Large intestine (tissue), 3 donors: ENCODE results near the gene KAZN. TPM values are rescaled to one million over a fixed set of nuclear protein-coding genes. Genes with fewer than 3 reads are reported as not detected.

Source experiments
- DNase-seq, 2 donors: peaks; one replicate each; pipeline versions ENCODE4 v3.0.0 to v3.0.0-alpha.2; 2013
- H3K27ac ChIP-seq: one replicate; pipeline ENCODE4 v1.5.1; 2013; ENCODE audit warnings: low read length
- H3K27me3 ChIP-seq: 2 replicates; pipeline ENCODE4 v1.6.1; 2013; ENCODE audit warnings: low read length; ENCODE audit not compliant: control insufficient read depth, insufficient read depth
- H3K36me3 ChIP-seq: 2 replicates; pipeline ENCODE4 v1.6.1; 2013; ENCODE audit warnings: low read length; ENCODE audit not compliant: control insufficient read depth, insufficient read depth
- H3K4me1 ChIP-seq: one replicate; pipeline ENCODE4 v1.6.1; 2013; ENCODE audit warnings: low read length; ENCODE audit not compliant: control insufficient read depth, insufficient read depth
- H3K4me3 ChIP-seq: one replicate; pipeline ENCODE4 v1.5.1; 2013; ENCODE audit warnings: low read length
- H3K9me3 ChIP-seq: one replicate; pipeline ENCODE4 v1.6.1; 2013; ENCODE audit warnings: mild to moderate bottlenecking, low read depth, low read length, moderate library complexity; ENCODE audit not compliant: control insufficient read depth
- WGBS: methylation state at CpG from one replicate; pipeline ENCODE4 v1.1.5; 2013; ENCODE audit warnings: low lambda C conversion rate; ENCODE audit not compliant: insufficient coverage; 5-methylcytosine and 5-hydroxymethylcytosine counted together
- polyA plus RNA-seq: library from polyadenylated mRNA; unstranded; fragments of 120-200 nt; gene quantifications from one replicate; pipeline ENCODE4 v1.2.1, GENCODE V29; 2013

The KAZN gene
- polyA plus RNA-seq, 1 donor = 30.4 TPM

DNA sequence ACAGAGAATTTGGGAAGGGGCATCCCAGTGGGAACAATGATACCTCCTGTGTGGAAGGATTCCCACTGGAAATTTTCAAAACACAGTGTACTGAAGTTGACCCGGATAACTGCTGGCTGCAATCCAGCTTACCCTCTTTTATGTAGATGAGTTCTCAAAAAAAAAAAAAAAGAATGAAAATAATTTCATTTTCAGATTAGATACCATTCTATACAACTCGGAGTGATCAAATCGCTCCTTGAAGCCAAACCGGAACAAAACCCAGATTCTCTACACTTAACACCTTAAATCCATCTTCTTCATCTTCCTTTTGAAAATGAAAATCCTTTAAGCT, 69.1 kb downstream of the KAZN start:
- H3K9me3 ChIP-seq = no peaks in the 10 kb centered on the region
- WGBS = 82% methylated on average over 4 of the region's 4 CpGs
- no peaks in the 10 kb centered on the region for H3K4me1 ChIP-seq
- no peak overlapping the region for H3K4me3 ChIP-seq
- H3K36me3 ChIP-seq = no peaks in the 10 kb centered on the region
- no peak for DNase-seq
- no peak overlapping the region for H3K27ac ChIP-seq
- no peaks in the 10 kb centered on the region for H3K27me3 ChIP-seq

DNA sequence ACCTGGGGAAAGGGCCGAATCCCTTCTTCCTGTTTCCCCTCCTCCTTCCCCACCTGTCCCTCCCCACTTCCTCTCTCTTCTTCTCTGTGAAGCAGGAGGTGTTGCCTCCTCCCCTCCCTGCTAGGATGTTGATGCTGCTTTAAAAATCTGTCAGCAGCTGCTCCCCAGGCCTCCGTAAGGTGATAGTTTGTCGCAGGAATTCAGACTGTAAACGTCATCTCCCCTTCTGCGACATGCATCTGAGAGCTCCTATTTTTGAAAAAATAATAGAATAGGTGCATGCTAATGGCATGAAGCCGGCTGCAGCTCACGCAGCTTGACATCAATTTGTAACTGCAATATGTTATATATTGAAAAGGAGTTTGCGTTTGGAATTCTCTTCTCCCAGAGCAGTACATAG, 70.1 kb downstream of the KAZN start:
- H3K9me3 ChIP-seq = no peaks in the 10 kb centered on the region
- 73% methylated on average over 2 of the region's 8 CpGs for WGBS
- H3K27me3 ChIP-seq = no peaks in the 10 kb centered on the region
- H3K4me3 ChIP-seq = no peak overlapping the region
- no peaks in the 10 kb centered on the region for H3K36me3 ChIP-seq
- no peak overlapping the region for H3K27ac ChIP-seq
- no peak for DNase-seq
- H3K4me1 ChIP-seq = no peaks in the 10 kb centered on the region

DNA sequence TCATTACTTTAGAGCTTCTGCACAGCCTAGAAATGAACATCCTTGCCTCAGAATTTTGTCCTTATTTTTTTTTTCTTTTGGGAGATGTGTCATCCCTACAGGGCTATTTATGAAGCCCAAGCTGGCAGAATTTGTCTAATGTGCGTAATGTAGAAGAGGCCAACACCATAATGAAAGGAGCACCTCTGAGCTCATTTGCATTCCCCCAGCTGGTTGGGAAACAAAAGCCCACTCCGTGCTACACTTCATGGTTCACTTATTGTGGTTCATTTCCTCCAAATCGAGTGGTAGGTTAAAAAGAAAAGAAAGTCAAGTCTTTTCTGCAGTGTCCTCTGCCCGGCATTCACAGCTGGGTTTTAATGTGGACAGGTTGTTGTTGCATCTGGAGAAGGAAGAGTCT, 73.5 kb downstream of the KAZN start:
- no peak for DNase-seq
- no CpG with 5 or more reads among the region's 4 CpGs for WGBS
- Histone ChIP-seq H3K4me1 (no peaks in the 10 kb centered on the region), H3K27me3 (no peaks in the 10 kb centered on the region), H3K9me3 (no peaks in the 10 kb centered on the region), H3K4me3 (no peak overlapping the region), H3K27ac (no peak overlapping the region), H3K36me3 (no peaks in the 10 kb centered on the region)

DNA sequence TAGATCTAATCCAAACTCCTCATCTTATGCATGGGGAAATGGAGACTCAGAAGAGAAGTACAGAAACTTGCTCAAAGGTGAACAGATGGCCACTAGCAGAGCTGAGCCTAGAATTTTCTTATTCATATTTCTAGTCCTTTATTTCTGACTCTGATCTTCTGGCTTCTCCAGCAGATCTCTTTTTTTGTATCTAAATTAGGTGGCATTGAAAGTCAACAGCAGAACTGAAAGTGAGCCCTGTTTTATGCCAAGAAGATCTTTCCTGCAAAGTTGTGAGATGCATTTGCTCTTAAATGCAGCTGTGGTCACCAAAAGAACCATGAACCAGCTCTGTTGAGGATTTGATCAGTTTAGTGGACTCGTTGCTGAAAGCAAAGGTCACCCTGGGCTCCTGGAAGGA, 75.5 kb downstream of the KAZN start:
- no peaks in the 10 kb centered on the region for H3K27me3 ChIP-seq
- DNase-seq = no peak
- H3K4me3 ChIP-seq = no peak overlapping the region
- no peaks in the 10 kb centered on the region for H3K4me1 ChIP-seq
- WGBS = no CpG with 5 or more reads among the region's 1 CpG
- no peaks in the 10 kb centered on the region for H3K9me3 ChIP-seq
- no peaks in the 10 kb centered on the region for H3K36me3 ChIP-seq
- H3K27ac ChIP-seq = no peak overlapping the region

DNA sequence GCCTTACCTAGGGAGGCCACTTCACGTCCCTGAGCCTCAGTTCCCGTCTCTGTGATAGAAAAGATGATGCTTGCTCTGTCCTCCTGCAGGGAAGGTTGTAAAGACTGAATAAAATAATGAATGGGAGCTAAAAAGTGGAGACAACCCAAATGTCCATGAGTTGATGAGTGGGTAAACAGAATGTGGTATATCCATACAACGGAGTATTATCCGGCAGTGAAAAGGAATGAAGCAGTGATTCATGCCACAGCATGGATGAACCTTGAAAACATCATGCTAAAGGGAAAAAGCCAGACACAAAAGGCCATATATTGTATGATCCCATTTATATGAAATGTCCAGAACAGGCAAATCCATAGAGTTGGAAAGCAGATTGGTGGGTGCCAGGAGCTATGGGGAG, 77.9 kb downstream of the KAZN start:
- Histone ChIP-seq H3K36me3 (no peaks in the 10 kb centered on the region), H3K27me3 (no peaks in the 10 kb centered on the region), H3K4me1 (no peaks in the 10 kb centered on the region), H3K9me3 (no peaks in the 10 kb centered on the region), H3K4me3 (no peak overlapping the region), H3K27ac (no peak overlapping the region)
- WGBS = 100% methylated on average over 1 of the region's 4 CpGs
- no peak for DNase-seq

DNA sequence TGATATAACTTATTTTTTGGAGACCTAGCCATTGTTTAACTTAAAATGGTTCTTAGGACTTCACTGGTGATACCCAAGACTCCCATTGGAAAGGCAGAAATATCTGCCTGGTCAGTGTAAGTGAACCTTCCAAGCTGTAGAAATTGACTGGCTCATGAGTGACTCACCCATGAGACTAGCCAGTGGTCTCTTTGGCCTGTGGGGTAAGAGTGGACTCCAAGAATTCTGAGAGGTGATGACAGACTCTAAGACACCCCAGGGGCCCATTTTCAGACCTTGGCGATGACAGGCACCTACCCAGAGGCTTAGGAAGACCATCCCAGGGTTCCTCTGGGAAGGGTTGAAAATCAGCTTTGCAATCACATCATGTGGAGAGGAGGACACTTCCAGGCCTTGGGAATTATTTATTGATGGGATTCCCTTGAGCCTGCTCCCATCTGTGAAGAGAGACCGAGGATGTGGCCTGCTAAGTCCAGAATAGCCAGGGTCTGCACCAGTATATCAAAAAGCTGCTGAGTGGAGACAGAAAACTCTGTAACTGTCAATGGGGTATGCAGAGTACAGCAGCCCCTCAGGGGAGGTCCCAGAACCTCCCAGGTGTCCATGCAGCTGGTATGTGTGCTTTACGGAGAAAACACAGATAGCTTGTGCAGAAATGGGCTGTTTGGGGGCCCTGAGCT, 78.9 kb downstream of the KAZN start:
- H3K27me3 ChIP-seq = no peaks in the 10 kb centered on the region
- H3K4me1 ChIP-seq = no peaks in the 10 kb centered on the region
- H3K27ac ChIP-seq = no peak overlapping the region
- DNase-seq = no peak
- H3K9me3 ChIP-seq = no peaks in the 10 kb centered on the region
- no CpG with 5 or more reads among the region's 3 CpGs for WGBS
- no peak overlapping the region for H3K4me3 ChIP-seq
- H3K36me3 ChIP-seq = no peaks in the 10 kb centered on the region

DNA sequence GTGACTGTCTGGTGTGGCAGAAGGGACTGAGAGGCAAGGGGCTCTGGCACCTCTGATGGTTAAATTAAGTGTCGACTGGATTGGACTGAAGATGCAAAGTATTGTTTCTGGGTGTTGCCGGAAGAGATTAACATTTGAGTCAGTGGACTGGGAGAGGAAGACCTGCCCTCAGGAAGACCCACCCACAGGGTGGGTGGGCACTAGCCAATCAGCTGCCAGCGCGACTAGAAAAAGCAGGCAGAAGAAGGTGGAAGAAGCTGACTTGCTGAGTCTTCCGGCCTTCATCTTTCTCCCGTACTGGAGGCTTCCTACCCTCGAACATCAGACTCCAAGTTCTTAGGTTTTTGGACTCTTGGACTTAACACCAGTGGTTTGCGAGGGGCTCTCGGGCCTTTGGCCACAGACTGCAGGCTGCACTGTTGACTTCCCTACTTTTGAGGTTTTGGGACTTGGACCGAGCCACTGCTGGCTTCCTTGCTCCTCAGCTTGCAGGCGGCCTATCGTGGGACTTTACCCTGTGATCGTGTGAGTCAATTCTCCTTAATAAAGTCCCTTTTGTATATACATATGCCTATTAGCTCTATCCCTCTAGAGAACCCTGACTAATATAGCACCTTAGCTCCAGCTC, 79.6 kb downstream of the KAZN start:
- no peaks in the 10 kb centered on the region for H3K9me3 ChIP-seq
- H3K36me3 ChIP-seq = no peaks in the 10 kb centered on the region
- no peaks in the 10 kb centered on the region for H3K4me1 ChIP-seq
- H3K4me3 ChIP-seq = no peak overlapping the region
- no peak for DNase-seq
- WGBS = no CpG with 5 or more reads among the region's 13 CpGs
- no peak overlapping the region for H3K27ac ChIP-seq
- H3K27me3 ChIP-seq = no peaks in the 10 kb centered on the region

DNA sequence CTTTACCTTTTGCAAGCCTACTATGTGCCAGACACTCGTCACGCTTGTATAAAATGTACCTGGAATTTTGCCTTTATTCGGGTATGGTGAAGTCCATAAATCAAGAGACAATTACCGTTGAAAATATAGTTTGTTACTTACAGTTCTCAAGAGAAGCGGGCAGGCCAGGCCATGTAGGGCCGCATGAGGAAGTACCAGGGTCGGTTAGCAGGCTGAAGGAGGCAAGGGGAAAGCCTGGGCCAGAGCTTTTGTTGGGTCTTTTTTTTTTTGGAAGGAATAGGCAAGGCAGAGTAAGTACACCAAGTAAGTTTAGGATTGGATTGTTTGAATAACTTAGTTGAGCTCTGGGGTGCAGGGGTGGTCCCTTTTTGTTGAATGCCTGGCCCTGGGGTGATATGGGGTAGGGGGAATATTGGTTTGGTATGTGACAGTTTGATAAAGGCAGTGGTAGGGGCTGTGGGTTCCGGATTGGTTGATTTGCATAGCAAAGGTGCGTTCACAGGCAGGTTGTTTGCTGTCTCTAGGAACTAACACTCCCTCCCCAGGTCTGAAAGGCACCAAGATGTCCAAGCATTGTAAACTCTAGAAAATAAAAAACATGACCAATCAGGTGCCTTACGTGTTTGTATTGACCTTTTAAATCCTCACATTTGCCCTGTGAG, 80.7 kb downstream of the KAZN start:
- H3K9me3 ChIP-seq = no peaks in the 10 kb centered on the region
- no peaks in the 10 kb centered on the region for H3K4me1 ChIP-seq
- no peak for DNase-seq
- H3K36me3 ChIP-seq = no peaks in the 10 kb centered on the region
- H3K27me3 ChIP-seq = no peaks in the 10 kb centered on the region
- H3K4me3 ChIP-seq = no peak overlapping the region
- no peak overlapping the region for H3K27ac ChIP-seq
- WGBS = 80% methylated on average over 1 of the region's 10 CpGs

DNA sequence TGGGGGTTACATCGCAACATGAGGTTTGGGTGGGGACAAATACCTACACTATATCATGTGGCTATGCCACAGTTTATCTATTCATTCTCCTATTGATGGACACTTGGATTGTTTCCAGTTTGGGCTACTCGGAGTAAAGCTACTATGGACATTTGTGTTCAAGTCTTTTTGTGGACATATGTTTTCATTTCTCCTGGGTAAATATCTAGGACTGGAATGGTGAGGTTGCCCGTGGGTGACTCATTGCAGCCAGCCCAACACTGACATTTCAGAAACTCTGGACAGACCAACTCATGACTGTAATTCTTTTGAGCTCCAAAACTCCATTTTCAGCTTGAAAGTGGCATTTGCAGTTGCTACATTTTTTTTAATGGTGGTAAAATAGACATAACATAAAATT, 82.7 kb downstream of the KAZN start:
- Histone ChIP-seq H3K4me3 (no peak overlapping the region), H3K27me3 (no peaks in the 10 kb centered on the region), H3K36me3 (no peaks in the 10 kb centered on the region), H3K9me3 (no peaks in the 10 kb centered on the region), H3K27ac (no peak overlapping the region), H3K4me1 (no peaks in the 10 kb centered on the region)
- WGBS = no CpG with 5 or more reads among the region's 3 CpGs
- no peak for DNase-seq

DNA sequence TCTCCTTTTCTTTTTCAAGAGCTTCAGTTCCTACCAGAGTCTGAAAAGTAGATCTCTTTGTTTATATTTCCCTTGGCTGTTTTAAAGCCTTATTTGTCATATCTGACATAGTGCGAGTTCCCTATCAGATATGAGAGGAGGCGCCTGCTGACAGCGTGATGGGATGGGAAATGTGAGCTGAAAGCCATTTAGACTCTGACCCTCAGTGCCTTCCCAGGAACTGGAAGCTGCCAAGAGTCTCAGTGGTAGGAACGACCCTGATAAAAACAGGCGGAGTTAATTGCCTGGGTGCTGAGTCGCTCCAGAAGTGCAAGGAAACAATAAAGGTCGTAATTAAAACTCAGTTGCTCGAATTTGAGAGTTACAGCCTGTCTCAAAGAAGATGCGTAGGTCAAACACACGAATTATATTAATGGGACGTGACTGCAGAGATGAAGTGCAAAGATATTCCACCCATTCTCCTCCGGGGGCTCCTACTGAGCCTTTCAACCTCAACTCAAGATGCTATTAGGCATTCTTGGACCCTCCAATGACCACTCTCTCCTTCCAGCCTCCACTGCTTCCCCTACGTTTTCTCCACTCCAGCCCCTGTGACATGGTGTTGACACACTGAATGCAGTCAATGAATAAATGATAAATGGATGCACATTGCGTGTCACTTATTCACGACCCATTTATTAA, 84.6 kb downstream of the KAZN start:
- no peak overlapping the region for H3K4me3 ChIP-seq
- H3K9me3 ChIP-seq = no peaks in the 10 kb centered on the region
- H3K4me1 ChIP-seq = no peaks in the 10 kb centered on the region
- H3K27ac ChIP-seq = no peak overlapping the region
- H3K27me3 ChIP-seq = no peaks in the 10 kb centered on the region
- no peaks in the 10 kb centered on the region for H3K36me3 ChIP-seq
- 20% methylated on average over 1 of the region's 15 CpGs for WGBS
- DNase-seq = peak; percentile 67 to 82
